NCI-H510A (cell line): Measurements from ENCODE around the gene POLQ.
"Not testable (repeated sequence)": the region's sequence is repeated elsewhere in the genome, so short reads cannot be mapped to it uniquely, and the experiment has no call there.

ENCODE experiments used
- DNase-seq: peaks from one replicate; lab custom pipeline; 2025; lab: John Stamatoyannopoulos, UW

The POLQ gene

DNA sequence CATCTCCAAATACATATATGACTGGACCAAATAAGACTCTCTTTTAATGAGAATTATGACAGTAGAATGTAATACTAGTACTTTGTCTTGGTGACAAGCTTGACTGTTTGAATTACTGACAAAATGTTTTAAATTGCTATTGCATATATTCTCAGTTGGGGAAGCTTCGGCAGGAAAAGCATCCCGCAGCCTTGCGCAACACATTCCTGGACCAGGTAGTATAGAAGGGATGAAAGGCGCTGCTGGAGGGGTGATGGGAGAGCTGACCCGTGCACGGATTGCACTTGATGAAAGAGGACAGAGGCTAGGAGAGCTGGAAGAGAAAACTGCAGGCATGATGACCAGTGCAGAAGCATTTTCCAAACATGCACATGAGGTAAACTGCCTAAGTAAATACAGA, 127.6 kb downstream of the POLQ start:
- DNase-seq: no peak

DNA sequence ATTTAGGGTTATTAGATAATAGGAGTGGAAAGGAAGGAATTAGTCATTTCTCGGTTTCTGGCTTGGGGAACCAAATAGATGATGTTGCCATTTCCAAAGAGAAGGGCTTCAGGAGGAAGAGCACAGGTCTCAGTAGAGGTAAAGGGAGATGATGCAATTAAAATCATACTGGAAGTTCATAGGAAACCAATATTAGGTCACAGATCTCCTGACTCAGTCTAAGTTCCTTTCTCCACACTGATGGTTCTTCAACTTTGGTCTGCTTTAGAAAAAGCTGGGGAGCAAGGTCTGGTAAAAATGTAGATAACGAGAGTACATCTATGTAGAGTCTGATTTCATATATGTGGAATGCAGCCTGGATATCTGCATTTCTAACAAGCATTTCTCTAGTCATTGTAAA, 130.9 kb downstream of the POLQ start:
- no peak for DNase-seq

DNA sequence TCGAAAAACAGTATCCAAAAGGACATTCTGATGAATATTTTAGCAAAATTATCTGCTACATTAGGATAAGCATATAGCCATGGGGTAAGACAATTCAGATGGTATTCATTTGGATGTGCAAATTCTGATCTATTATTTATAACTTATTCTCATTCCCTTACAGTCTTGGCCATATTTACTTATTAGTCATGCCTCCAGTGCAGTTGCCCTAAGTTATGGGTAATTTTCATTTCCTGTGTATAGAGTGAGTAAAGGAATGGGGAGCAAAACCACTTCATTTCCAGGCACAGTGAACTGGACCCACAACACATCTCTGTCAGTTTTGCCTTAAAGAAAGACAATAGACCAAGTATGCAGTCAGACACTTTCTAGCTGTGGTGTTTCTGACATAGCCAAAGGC, 134.3 kb downstream of the POLQ start:
- no peak for DNase-seq

DNA sequence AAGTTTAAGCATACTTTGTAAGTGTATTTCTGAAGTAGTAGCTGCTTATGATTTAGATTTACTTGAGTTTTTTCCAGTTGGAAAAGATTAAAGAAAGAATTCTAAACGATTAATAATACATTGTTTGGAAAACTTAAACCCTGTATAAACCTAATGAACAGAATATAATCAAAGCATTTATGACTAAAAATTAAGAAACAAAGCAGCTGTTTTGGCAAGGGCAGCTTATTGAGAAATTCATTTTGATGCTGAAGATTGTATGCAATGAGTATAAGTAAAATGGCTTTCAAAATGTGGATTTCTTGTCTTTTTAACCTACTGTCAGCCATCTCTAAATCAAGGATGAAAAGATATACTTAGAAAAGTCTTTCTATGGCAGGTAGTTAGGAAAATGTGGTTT, 140.2 kb downstream of the POLQ start:
- no peak for DNase-seq

DNA sequence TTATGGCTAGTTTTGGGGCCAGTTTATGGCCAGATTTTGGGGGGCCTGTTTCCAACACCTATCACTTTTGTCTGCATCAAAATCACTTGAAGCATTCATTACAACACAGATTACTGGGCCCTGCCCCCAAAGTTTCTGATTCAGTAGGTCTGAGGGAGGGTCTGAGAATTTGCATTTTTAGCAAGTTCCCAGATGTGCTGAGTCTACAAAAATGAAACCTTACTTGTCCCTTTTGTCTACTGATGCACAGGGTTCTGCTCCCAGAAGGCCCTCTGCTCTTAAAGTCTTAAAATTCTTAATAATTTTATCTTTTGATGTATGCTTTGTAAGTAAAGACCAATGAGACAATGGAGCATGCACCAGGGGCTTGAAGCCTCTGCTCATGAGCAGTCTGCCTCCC, 146.0 kb downstream of the POLQ start:
- DNase-seq: no peak

DNA sequence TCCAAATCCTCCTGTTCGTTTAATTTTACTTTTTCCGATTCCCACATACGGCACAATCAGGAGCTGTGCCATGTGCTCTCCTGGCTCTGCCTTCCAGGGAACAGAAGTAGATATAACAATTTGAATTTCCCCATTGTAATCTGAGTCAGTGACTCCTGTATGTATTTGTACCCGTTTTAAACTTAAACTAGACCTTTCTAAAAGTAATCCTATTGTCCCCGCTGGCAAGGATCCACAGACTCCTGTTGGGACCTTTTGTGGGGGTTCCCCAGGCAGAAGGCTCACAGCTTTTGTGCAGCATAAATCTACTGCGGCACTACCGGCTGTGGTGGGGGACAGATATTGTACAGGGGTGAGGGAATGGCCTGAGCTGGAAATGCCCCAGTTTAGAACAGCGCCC, 147.7 kb downstream of the POLQ start:
- DNase-seq: not testable (repeated sequence)

DNA sequence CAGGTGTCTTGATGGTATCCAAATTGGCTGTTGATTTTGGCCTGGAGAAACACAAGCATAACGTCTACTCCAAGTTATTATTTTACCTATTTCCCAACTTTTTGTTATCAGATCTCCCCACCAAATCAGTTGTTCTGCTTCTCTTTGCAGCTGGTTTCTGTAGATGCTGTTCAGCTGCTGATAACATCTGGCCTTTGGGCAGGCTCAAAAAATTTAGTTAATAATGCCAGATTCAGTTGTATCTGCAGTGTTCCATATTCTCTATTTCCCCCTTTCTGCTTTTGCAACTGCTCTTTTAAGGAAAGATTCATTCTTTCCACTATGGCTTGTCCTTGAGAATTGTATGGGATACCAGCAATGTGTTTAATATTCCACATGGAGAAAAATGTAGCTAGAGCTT, 149.8 kb downstream of the POLQ start:
- DNase-seq: not testable (repeated sequence)

DNA sequence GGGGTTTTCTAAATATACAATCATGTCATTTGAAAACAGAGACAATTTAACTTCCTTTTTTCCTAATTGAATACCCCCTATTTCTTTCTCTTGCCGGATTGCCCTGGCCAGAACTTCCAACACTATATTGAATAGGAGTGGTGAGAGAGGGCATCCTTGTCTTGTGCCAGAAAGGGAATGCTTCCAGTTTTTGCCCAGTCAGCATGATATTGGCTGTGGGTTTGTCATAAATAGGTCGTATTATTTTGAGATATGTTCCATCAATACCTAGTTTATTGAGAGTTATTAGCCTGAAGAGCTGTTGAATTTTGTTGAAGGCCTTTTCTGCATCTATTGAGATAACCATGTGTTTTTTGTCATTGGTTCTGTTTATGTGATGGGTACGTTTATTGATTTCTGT, 157.5 kb downstream of the POLQ start:
- not testable (repeated sequence) for DNase-seq
